Daoy (cell line): ENCODE measurements around the gene POR. TPM values are rescaled to one million over a fixed set of nuclear protein-coding genes. Genes with fewer than 3 reads are reported as not detected.

Source experiments
- DNase-seq: peaks from one replicate; pipeline ENCODE4 v3.0.0-alpha.2; 2015; ENCODE audit warnings: low read depth
- total RNA-seq: library from RNA; depleted of rRNA; stranded (reverse); fragments of >200 nt; shearing (Covaris generic); gene quantifications from 2 replicates; pipeline ENCODE4 v1.2.3, GENCODE V29; 2014

POR gene
- total RNA-seq, 1 experiment from 2014 or later: 41.3 TPM

DNA sequence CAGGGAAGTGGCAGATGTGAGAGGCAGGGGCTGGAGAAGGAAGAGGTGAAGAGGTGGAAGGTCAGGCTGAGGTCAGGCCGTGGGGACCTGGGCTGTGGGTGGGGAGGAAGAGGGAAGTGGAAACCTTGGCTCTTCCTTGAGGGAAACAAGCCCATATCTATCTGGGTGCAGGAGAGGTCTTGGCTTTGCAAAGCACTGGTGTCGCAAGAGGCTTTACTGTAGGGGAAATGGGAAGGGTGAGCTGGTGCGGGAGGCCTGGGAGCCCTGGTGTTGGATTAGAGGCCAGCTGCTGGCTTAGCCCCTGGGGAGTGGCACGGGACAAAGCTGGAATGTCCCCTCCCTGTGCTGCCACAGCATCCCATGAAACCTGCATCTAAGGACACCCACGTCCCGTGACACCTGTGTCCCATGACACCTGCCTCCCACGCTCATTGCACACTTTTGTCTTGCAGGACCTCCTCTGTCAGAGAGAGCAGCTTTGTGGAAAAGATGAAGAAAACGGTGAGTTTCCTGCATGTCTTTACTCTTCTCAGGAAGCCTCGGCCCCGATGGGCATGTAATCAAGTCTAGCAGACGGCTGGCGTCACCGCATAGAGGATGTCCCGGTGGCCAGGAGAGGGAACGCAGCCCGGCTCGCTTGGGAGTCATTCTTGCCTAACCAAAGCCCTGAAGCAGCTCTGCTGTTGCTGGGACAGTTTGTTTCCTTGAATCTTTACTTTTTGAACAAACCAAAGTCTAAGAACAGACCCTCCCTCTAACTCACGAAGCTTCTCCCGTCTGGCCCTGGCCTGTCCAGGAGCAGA, 57.2 kb downstream of the POR start:
- no peak for DNase-seq

DNA sequence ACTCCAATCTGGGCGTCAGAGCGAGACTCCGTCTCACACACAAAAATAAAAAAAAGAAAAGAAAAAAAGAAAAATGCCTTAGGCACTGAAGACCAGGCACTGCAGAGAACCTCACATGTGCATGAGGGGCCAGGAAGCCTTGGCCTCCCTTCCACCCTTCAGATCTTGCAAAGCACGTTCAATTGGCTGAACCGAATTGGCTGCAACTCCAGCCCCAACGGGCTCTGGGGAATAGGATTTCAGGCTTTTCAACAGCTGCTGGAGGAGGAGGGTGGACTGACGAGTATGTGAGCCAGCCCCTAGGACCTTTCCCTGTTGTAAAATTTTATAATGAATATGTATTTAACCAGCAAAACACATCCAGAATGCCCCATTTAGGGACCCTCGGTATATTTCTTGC, 62.8 kb downstream of the POR start:
- DNase-seq: no peak

DNA sequence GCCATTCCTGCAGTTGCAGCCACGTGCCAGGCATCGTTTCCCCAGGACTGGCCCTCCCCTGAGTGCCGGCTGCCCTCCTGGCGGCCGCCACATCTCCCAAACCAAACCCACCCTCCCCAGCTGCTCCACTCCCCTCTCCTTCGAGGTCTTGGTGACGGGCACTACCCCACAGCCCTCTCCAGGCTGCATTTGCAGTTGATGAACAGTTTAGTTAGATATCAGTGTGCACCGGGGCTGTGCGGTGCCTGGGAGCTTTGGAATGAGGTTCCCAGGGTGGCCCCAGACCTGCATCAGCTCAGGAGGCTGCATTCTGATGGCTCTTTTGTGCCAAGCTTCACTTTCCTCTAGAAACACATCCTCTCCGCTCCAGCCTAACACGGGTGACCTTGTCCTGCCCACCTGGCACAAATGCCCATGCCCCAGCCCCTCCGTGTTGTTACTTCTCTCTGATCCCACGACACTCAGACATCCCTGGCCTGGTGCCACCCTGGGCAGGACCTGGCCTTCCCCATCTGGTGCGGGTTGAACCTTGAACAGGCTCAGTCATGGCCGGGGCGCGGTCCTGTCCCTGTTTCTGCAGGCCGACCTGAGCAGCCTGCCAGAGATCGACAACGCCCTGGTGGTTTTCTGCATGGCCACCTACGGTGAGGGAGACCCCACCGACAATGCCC, 64.9 kb downstream of the POR start:
- DNase-seq: no peak

DNA sequence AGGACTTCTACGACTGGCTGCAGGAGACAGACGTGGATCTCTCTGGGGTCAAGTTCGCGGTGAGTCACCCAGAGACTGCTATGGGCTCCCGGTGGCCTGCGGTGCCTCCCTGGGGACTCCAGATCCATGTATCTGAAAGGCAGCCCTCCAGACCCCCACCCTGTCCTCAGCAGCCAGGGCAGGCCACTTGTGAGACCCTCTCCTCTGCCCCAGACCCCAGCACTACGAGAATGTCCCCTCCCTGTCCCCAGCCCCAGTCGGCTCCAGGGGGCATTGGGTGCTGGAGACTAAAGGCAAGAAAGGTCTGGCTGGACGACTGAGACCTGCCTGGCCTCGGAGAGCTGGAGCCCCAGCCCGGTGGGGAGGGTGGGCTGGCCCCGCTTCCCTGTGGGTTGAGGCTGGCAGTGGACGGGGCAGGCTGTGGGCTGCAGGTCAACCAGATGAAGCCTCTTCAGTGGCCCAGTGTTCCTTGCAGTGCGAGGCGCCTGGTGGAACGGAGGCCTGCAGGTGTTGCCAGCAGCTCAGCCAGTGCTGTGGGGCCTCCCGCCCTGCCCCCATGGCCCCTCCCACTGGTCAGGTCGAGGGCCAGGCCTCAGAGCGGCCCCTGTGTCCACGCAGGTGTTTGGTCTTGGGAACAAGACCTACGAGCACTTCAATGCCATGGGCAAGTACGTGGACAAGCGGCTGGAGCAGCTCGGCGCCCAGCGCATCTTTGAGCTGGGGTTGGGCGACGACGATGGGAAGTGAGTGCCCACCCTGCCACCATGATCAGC, 65.7 kb downstream of the POR start:
- DNase-seq: no peak

DNA sequence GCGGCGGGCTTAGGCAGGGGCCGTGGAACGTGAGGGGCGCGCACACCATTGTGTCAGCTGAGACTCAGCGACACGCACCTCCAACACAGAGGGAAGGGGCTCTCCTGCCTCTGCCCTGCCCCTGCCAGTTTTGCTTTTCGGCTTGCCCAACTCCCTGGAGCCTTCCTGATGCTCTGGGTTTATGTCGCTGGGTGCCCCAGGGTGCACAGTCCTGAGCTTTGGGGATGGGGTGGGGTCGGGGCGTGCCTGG, 66.2 kb downstream of the POR start:
- no peak for DNase-seq

DNA sequence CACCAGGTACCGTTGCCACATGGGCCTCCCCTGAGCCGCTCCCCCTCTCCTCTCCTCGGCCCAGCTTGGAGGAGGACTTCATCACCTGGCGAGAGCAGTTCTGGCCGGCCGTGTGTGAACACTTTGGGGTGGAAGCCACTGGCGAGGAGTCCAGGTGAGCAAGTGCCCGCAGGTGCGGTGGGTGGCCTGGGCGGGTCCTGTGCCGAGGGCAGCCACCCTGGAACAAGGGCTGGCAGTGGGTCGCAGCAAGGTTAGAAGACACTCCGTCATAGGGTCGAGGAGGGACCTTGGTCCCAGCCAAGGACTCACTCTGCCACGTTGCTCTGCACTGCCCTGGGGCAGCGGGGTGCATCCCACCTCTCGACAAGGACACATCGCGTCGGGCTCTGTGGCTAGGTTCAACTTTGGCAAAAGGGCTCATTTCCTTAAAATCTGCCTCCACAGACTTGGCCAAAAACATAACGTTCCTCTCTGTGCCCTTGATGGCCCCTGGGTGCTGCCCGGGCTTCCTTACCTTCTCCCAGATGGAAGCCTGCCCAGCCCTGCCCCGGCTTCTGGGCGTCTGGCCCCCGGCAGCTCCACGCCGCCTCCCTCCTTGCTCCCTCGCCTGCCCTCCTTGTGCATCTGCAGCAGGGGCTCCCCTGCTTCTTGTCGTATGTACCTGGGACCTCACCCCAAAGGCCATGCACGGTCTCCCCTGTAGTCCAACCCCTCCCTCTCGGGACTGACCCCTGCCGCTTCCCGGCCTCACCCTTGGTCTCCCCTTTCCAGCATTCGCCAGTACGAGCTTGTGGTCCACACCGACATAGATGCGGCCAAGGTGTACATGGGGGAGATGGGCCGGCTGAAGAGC, 66.7 kb downstream of the POR start:
- DNase-seq: no peak

DNA sequence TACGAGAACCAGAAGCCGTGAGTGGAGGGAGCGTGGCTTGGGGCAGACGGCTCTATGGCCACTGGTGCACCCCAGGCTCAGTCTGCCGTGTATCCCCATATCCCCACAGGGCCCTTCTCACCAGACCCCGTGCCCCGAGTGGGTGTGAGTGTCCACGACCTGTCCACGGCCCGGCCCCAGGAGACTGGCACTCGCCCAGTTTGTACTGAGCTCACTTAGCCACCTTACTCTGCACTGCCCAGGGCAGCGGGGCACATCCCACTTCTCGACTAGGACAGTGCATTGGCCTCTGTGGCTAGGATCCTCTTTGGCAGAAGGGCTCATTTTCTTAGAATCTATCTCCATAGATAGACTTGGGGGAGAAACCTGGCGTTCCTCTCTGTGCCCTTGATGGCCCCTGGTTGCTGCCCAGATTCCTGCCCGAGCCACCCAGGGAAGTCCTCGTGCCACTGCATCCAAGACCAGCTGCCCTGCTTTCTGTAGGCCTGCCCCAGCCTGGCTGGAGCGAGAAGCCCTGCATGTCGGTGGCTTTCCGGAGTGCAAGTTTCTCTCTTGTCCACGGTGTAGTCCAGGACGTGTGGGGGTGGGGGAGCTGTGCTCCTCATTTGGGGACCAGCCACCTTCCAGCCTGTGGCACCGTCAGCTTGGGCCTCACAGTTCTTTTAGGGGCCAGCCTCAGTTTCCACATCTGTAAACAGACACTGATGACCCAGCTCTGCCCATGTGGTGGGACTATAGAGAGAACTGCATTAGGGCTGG, 67.5 kb downstream of the POR start:
- no peak for DNase-seq

DNA sequence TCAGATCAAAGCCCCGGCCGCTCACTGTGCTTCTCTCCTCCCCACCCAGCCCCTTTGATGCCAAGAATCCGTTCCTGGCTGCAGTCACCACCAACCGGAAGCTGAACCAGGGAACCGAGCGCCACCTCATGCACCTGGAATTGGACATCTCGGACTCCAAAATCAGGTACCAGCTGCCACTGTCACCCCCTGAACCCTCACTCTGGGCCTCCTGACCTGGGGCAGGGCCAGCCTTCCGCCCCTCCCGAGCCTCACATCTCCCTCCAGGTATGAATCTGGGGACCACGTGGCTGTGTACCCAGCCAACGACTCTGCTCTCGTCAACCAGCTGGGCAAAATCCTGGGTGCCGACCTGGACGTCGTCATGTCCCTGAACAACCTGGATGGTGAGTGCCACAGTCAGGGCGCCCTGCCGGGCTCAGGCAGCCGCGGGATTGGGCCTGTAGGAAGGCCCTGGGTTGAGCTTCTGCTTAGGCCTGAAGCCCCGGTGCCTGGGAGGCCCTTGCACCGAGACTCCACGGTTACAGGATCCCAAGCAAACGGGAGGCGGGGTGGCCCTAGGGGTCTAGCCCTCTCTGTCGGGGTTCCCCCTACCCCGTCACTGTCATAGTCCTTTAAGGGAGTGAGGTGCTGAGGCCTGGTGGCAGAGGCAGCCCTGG, 68.6 kb downstream of the POR start:
- no peak for DNase-seq

DNA sequence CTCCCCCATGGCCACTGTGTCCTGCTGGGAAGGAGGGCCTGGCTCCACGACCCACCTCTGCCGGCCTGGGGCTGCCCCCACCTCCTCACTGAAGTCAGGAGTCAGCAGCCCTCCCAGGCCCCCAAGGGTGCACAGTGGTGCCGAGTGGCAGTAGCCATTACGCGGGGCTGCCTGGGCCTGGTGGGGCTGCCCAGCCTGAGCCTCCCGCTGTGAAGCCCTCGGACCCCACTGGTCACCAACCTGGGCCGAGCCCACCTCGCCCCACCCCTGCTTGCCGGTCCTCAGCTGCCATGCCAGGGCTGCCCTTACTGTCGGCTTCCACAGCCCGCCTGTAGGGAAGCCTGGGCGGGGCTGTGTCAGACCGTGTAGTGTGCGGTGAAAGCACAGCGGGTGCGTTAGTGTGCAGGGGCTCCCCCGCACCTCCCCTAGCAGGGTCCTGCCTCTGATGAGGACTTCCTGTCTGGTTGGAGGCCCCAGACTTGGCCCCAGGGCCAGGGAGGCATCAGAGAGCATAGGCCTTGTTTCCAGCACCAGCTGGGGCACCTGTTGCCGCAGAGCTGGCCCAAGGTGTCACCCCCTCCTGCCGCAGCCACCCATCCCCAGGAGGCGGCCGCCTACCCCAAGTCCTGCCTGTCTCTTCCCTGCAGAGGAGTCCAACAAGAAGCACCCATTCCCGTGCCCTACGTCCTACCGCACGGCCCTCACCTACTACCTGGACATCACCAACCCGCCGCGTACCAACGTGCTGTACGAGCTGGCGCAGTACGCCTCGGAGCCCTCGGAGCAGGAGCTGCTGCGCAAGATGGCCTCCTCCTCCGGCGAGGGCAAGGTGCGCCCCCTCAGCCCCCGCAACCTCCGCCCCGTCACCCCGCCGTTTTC, 69.4 kb downstream of the POR start:
- DNase-seq: no peak

DNA sequence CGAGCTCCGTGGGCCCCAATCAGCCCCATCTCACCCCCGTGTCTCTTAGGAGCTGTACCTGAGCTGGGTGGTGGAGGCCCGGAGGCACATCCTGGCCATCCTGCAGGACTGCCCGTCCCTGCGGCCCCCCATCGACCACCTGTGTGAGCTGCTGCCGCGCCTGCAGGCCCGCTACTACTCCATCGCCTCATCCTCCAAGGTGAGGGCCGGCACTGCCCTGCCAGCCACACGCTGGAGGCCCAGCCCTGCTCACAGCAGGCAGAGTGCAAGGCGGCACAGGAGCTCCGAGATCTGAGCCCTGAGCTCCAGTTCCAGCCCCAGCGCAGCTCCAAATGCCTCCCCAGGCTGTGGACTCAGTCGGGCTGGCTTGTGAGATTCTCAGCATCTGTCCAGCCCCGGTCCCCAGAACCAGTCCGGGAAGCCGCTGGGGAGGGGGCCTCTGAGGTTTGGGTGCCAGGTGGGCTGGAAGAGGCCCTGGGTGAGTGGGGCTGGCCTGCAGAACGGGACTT, 70.1 kb downstream of the POR start:
- no peak for DNase-seq

DNA sequence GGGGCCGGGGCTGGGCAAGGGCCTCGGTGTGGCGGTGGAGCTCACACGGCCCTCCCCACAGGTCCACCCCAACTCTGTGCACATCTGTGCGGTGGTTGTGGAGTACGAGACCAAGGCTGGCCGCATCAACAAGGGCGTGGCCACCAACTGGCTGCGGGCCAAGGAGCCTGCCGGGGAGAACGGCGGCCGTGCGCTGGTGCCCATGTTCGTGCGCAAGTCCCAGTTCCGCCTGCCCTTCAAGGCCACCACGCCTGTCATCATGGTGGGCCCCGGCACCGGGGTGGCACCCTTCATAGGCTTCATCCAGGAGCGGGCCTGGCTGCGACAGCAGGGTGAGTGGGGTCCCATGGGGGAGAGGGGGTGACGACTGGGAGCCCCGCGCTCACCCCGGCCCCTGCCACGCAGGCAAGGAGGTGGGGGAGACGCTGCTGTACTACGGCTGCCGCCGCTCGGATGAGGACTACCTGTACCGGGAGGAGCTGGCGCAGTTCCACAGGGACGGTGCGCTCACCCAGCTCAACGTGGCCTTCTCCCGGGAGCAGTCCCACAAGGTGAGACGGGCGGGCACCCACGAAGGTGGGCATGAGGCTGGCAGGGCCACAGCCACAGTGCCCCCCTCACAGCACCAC, 70.7 kb downstream of the POR start:
- no peak for DNase-seq

DNA sequence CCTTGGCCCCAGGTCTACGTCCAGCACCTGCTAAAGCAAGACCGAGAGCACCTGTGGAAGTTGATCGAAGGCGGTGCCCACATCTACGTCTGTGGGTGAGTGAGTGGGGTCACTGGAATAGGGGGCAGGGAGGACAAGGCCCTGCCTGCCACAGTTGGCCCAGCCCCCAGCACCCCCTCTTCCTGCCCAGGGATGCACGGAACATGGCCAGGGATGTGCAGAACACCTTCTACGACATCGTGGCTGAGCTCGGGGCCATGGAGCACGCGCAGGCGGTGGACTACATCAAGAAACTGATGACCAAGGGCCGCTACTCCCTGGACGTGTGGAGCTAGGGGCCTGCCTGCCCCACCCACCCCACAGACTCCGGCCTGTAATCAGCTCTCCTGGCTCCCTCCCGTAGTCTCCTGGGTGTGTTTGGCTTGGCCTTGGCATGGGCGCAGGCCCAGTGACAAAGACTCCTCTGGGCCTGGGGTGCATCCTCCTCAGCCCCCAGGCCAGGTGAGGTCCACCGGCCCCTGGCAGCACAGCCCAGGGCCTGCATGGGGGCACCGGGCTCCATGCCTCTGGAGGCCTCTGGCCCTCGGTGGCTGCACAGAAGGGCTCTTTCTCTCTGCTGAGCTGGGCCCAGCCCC, 71.3 kb downstream of the POR start:
- no peak for DNase-seq

DNA sequence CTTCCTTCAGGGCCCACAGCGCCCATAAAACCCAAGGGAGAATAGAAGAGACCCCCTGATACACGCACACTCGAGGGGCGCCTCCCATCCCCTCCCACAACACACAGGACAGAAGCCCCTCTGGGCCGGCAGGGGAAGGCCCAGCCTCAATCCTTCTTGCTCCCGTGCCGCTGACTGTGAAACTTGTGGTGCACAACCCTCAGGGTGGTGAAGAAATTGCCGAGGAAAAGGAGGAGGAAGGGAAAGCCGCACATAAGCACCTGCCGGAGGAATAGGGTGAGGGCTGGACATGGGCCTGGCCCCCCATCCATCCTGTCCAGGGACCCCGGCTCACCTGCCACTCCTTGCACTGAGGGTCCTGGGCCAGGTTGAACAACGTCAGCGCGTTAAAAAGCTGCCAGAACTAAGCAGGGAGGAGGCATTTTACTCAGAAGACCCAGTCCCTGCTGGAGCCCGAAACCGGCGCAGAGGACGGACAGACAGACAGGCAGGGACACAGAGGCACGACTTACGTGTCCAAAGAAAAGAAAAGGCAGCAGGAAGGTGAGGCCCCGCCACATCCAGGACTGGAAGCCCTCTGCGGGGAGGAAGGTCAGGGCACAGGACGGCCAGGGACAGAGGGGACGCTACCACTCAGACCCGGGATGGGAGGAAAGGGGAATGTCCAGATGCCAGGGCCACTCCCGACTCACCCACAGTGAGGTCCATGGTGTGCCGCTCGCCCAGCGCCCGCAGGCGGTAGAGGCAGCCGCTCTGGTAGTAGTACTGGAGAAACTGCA, 72.3 kb downstream of the POR start:
- no peak for DNase-seq

DNA sequence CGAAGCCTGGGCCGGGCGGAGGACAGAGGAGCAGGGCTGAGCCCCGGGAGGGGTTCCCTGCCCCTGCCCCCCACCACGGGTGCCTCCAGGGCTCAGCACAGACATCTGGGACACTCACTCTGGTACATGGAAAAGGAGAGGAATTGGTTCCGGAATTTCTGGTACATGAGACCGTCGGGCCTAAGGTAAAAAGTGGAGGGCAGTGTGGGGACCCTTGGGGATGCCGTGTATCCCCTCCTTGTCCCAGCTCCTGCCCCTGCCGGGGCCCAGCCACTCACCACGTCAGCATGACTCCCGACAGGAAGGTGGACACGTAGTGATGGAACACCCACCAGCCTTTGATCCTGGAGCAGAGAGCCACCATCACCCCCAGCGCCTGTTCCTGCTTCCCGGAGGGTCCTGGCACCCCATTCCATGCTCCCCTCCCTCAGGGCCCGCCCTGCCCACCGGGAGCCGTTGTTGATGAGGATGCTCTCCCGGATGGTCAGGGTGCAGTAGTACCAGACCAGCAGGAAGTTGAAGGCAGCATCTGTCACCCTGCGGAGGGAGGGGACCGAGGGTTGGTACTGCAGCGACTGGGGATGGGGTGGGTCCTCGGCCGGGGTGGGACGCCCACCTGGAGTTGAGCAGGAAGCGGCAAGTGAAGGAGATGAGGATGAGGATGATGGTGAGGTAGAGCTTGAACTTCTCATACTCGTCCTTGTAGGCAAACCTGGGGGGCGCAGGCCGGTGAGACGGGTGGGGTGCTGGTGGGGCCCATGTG, 73.0 kb downstream of the POR start:
- DNase-seq: no peak

DNA sequence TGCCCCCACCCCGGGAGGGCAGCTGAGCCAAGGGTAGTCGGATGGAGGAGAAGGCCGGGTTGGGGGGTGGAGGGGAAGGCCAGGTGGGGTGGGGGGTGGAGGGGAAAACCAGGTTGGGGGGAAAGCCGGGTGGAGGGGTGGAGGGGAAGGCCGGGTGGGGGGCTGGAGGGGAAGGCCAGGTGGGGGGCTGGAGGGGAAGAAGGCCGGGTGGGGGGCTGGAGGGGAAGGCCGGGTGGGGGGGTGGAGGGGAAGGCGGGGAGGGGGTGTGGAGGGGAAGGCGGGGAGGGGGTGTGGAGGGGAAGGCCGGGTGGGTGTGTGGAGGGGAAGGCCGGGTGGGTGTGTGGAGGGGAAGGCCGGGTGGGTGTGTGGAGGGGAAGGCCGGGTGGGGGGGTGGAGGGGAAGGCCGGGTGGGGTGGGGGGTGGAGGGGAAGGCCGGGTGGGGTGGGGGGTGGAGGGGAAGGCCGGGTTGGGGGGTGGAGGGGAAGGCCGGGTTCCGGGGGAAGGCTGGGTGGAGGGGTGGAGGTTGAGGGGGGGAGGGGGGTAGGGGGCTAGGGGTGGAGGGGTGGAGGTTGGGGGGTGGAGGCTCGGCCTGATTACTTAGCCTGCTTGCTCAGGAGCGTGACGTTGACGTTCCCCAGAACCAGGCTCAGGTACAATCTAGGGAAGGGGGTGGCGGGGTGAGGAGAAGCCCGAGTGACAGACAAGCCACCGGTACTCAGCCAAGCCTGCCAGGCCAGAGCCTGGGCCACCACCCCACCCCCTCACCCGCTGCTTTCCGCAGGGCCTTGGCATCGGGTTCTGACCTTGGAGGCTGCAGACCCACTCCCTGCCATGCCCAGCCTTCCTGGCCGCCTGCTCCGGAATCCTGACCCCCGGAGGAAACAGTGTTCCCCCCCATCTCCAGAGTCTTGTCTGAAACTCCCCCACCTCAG, 73.9 kb downstream of the POR start:
- DNase-seq: no peak
